GM21515 (cell line): ENCODE data around the gene COX6A2.
A peak's percentile ranks its signal among the peaks of the same experiment; 100 is the strongest.

Source experiments
- ATAC-seq: cut with Tn5 transposase; IDR thresholded peaks from one replicate; pipeline ENCODE4 v1.9.1; 2021; ENCODE audit not compliant: unreplicated experiment

COX6A2 gene

DNA sequence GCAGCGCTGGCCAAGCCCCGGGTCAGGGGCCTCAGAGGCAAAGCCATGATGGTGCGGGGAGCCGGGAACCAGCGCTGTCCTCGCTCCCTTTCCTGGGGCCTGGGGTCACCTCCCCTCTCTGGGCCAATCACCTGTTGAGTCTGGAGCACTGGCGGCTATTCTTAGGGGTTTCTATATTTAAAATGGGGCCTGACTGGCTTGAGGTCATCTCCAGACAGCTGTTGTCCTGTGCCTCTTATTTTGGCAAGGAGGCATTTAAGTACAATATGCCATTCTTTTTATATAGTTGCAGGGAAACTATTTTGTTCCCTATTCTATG is at the start of gene COX6A2:
TSS of gene COX6A2 (minus strand) at position 82 of the 319 bp plus-strand sequence. CDS start at position 47, 35 bp downstream.
- no peak for ATAC-seq

DNA sequence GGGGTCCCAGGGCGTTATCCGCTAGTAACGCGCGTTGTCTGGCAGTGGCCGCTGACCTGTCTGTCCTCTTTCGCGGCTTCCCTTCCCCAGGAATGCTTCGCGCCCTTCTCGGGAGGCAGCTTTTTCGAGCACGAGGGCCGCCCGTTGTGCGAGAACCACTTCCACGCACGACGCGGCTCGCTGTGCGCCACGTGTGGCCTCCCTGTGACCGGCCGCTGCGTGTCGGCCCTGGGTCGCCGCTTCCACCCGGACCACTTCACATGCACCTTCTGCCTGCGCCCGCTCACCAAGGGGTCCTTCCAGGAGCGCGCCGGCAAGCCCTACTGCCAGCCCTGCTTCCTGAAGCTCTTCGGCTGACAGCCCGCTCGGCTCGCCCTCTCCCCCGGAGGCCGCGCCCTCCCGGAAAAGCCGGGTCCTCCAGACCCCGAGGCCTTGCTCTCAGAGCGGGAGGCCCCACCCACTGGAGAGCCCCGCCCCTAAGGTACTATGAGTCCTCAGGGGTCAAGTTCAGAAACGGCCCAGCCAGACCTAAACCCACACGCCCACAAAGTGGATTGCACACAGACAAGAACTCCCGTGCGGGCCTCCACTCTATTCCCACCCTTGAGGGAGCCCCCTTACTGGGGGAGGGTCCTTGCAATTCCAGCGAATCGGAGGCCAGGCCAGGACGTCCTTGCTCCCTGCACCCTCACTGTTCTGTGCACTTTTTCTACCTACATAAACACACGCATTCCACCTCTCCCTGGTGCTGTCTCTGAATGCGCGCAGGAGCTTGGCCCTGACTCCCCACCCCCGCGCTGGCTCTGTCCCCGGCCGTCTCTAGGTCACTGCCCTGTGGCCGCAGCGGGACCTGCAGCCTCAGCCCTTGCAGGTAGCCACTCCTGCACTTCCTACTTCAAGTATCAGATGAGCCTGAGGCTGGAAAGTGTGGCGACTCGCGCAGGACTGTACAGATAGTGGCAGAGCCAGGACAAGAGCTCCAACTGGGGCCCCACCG is 49.4 kb upstream of the COX6A2 start:
- ATAC-seq, result no peak

DNA sequence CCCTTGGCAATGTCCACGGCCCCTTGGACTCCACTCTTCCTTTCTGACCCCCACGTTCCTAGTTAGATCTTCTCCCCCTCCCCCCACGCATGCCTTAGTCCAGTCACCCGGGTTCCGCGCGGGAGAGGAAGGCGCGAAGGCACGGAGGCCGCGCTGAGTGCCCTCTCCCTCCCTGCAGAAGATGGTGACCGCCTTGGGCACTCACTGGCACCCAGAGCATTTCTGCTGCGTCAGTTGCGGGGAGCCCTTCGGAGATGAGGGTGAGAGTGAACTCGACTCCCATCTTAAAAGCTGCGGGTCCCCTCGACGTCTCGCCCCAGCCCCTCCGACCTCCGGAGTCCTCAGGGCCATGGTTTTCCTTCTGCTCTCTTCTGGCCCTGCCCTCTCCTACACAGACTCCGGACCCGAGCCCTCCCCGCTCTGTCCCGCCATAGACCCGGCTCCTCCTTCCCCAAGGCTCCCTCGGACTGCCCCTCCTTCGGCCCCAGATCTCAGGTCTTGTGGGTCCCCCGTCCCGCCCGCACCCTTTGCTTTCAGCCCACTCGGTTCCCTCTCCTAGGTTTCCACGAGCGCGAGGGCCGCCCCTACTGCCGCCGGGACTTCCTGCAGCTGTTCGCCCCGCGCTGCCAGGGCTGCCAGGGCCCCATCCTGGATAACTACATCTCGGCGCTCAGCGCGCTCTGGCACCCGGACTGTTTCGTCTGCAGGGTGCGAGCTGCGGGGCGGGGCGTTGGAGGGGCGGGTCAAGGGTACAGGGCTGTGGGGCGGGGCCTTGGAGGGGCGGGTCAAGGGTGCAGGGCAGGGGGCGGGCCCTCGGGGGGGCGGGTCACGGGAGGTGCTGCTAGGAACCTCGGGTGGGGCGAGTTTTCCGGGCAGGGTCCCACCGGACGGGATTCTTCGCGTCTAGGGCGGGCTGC is 48.4 kb upstream of the COX6A2 start:
- ATAC-seq, result peak; percentile 52

DNA sequence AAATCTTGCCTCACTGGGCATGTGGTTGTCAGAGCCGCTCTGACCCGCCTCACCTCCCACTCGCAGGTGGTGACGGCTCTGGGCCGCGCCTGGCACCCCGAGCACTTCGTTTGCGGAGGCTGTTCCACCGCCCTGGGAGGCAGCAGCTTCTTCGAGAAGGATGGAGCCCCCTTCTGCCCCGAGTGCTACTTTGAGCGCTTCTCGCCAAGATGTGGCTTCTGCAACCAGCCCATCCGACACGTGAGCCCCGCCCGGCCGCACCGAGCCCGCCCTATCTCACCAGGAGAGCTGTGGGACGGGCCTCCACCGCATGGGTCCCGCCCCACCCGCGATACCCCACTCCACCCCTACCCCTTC is 47.8 kb upstream of the COX6A2 start:
- no peak for ATAC-seq

DNA sequence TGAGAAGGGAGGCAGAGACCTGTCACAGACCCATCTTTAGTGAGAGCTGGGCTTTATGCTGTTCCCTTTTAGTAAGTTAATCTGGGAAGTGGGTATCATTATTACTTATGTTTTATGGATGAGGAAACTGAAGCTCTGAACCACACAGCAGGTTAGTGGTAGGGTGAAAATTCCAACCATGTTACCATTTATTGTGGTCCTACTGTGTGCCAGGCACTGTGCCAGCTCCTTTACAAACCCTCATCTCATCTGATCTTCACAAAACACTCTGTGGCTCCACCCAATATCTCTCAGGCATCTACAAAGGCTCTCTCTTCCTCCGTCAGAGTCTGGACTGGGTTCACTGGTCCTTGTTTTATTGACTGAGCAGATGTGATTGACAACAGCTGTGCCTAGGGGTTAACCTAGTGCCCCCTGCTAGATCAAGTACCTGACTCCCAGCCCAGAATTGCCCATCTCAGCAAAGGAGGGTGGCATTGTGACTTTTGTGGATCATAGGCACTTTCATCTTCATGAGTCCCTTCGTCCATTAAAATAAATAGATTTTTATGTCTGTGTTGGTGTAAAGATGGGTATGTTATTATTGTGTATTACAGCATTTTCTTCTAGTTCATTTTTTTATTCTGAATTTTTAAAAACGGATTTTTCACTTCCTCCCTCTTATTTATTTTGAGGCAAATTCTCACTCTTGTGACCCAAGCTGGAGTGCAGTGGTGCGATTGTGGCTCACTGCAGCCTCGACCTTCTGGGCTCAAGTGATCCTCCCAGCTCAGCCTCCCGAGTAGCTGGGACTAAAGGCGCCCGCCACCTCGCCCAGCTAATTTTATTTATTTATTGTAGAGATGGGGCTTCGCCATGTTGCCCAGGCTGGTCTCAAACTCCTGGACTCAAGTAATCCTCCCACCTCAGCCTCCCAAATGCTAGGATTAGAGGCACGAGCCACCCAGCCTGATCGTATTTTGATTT is 46.9 kb upstream of the COX6A2 start:
- ATAC-seq, result no peak

DNA sequence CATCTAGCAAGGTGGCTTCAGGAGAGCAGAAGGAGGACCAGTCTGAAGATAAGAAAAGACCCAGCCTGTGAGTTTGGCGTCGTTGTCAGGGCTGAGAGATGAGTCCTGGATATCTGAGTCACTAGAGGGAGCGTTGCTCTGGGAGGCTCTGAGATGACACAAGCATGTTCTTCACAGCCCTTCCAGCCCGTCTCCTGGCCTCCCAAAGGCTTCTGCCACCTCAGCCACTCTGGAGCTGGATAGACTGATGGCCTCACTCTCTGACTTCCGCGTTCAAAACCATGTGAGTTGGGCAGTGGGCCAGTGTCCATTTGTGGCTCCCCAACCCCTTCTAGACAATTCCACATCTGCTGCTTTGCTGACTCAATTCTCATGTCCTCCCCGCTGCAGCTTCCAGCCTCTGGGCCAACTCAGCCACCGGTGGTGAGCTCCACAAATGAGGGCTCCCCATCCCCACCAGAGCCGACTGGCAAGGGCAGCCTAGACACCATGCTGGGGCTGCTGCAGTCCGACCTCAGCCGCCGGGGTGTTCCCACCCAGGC is 46.1 kb upstream of the COX6A2 start:
- ATAC-seq, result no peak

DNA sequence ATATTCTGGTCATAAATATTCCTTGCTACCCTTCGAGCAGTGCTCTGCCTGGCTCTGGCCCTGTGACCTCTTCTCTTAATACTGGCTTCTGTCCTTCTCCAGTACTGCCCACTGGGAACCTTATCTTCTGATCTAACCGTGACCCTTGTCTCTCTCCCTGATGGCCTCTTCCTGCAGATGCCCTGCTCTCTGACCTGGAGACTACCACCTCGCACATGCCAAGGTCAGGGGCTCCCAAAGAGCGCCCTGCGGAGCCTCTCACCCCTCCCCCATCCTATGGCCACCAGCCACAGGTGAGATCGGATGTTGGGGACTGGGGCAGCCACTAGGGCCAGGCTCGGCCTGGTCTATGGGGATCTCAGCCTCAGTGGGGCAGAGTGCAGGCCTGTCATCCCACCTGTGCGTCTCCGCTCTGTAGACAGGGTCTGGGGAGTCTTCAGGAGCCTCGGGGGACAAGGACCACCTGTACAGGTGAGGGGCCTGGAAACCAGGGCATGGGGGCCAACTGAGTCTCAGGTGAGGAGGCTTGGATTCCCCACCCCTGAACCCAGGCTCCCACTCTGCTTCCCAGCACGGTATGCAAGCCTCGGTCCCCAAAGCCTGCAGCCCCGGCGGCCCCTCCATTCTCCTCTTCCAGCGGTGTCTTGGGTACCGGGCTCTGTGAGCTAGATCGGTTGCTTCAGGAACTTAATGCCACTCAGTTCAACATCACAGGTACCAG is 45.3 kb upstream of the COX6A2 start:
- no peak for ATAC-seq

DNA sequence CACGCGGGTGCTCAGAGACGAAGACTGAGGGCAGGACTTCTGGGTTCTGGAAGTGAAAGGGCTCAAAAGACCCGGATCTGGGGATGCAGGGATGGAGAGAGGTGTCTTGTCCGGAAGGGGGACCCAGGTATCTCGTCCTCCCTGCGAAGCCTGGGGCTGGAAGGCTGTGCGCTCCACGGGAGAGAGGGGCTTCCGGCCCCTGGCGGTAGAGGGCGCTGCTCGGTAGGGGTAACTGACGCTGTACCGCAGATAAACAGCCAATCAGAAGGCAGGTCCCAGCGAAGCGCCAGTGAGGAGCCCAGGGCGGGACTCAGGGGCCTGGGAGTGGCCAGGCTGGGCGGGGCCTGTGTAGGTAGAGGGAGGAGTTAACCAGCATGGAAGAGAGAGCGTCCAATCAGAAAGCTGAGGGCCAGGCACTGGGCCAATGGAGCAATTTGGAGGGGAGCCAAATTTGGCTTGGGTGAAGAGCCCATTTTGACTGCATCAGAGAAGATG is 44.6 kb upstream of the COX6A2 start:
- ATAC-seq, result no peak

DNA sequence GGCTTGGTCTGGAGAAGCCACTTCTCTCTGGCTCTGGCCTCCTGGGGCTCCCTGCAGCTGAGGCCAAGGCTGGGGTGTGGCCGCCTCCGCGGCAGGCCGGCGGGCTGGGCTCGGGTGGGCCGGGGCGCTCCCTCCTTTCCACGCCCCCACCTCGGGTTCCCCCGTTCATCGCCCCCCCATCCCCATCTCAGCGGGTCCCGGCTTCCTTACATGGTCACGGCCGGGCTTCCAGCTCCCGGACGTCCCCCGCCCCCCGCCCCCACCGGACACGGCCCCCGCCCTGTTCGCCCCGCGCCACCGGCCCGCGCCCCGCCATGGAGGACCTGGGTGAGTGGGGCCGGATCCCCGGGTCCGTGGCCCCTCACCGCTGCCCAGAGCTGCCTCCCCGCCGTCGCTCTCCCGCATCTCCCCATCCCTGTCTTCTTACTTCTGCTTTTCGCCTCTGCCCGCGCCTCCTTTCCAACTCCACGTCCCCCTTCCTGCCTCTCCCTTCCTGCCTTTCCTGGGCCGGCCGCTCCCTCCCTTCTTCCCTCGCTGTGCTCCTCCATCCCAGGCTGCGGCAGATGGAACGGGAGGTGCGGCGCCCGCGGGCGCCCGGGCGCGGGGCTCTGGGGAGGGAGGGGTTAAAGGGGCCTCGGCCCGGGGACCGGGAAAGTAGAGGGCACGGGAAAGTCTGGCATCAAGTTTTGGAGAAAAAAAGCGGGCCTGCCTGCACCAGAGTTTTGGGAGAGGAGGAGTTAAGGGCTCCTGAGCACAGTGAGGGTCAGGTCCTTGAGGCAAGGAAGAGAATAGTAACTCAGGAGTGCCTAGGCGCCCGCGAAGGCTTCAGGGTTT is 43.9 kb upstream of the COX6A2 start, which contains the start of gene TGFB1I1:
TSS of gene TGFB1I1 (plus strand) at position 278 of the 834 bp plus-strand sequence. CDS start at position 315, 37 bp downstream.
- ATAC-seq, result no peak

DNA sequence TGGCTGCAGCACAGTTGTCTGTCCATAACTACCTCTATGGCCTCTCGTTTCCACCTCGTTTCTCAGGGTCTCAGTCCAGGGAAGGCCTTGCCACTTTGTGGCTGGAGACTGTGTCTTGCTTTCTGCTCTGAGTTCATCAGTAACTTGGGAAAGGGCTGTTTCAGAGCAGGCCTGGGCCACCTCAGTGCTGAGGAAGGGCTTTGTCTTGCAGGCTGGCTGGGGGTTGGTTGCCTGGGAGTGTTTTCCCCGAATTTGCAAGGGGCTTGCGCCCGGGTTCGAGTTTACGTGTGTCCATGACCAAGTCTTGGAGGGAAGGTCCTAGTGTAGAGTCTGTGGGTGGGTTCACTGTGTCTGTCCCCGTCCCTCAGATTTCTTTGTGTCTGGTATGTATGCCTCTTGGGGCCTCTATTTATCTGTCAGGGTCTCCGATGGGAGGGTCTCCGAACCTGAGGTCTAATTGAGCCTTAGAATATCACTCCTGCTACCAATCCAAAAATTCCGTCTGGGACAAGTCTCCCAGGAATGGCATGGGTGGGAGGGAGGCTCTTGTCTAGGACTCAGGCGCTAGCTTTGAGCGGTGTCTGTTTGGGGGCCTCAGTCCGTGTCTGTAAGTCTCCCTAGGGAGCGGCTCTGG is 43.2 kb upstream of the COX6A2 start:
- ATAC-seq, result no peak

DNA sequence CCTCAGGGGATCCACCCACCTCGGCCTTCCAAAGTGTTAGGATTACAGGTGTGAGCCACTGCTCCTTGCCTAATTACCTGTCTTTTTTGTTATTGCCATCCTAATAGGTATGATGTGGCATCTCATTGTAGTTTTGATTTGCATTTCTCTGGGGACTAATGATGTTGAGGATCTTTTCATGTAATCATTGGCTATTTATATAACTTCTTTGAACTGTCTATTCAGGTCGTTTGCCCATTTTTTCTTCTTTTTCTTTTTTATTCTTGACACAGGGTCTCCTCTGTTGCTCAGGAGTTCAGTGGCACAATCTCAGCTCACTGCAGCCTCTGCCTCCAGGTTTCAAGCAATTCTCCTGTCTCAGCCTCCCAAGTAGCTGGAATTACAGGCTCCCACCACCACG is 42.5 kb upstream of the COX6A2 start:
- ATAC-seq, result no peak

DNA sequence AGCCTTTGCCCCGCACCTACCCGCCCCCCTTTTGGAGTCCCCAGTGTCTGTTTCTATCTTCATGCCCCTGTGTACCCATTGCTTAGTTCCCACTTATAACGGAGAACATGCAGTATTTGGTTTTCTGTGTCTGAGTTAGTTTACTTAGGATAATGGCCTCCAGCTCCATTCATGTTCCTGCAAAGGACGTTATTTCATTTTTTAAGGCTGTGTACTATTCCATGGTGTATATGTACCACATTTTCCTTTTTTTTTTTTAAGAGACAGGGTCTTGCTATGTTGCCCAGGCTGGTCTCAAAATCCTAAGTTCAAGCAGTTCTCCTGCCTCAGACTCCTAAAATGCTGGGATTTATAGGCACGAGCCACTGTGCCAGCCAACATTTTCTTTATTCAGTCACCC is 39.7 kb upstream of the COX6A2 start:
- no peak for ATAC-seq

DNA sequence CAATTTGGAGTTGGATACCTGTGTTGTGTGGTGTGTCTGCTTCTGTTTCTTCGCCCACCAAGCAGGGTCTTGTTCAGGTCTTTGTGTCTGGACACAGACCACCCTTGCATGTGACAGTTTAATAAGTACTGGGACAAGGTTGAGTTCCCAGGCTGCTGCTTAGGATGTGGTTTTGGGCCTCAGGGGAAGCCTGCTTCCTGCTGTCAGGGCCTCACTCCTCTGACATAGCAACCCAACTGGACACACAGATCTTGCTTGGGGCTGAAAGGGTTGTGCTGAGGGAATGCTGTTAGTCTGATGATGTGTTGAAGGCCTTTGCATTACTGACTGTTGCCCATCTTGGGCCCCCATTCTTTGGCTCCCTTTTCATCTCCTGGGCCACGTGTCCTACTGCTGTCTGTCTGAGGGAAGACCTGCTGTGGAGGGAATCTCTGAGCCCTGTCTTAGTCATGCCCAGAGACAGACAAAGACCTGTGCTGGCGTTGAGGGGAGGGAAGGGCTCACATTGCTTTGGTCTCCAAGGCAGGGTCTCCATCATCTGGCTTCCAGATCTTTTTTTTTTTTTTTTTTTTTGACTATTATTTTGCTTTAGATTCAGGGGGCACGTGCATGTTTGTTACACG is 39.1 kb upstream of the COX6A2 start:
- no peak for ATAC-seq

DNA sequence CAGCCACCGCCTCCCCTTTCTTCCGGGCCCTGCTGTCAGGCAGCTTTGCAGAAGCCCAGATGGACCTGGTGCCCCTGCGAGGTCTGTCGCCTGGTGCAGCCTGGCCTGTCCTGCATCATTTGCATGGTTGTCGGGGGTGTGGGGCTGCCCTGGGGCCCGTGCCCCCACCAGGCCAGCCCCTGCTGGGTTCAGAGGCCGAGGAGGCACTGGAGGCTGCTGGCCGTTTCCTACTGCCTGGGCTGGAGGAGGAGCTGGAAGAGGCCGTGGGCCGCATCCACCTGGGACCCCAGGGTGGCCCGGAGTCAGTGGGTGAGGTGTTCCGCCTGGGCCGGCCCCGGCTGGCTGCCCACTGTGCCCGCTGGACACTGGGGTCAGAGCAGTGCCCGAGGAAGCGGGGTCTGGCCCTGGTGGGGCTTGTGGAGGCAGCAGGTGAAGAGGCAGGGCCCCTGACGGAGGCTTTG is 38.3 kb upstream of the COX6A2 start:
- no peak for ATAC-seq

DNA sequence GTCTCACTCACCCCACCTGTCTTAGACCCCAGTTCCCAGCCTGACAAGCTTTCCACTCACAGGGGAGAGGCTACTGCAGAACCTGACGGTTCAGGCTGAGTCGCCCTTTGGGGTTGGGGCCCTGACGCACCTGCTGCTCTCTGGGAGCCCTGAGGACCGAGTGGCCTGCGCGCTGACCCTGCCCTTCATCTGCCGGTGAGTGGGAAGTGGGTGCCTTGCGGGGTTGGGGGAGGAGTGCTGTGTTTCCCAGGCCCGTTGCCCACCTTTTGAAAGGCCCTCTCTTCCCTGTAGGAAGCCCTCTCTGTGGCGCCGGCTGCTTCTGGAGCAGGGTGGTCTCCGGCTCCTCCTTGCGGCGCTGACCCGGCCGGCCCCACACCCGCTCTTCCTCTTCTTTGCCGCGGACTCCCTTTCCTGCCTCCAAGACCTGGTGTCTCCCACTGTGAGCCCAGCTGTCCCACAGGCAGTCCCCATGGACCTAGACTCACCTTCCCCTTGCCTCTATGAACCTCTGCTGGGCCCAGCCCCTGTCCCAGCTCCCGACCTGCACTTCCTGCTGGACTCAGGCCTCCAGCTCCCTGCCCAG is 37.7 kb upstream of the COX6A2 start:
- no peak for ATAC-seq

DNA sequence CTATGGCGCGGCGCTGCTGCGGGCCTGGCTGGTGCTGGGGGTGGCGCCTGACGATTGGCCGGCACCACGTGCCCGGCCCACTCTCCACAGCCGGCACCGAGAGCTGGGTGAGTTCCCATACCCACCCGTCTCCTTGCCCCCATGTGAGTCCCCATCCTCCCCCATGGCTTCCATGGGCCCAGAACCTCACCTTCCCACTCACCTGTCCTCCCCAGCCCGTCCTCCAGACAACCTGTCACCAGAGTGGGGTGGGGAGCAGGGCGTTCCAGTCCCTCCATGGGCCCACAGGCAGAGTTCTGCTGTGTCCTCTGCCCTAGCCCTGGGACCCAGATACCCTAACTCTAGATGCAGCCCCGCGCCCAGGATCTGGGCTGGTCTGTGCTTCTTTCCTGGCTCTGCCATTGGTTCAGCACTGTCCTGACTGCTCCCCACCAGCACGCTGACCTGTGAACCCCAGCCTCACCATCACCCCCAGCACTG is 36.7 kb upstream of the COX6A2 start:
- no peak for ATAC-seq

DNA sequence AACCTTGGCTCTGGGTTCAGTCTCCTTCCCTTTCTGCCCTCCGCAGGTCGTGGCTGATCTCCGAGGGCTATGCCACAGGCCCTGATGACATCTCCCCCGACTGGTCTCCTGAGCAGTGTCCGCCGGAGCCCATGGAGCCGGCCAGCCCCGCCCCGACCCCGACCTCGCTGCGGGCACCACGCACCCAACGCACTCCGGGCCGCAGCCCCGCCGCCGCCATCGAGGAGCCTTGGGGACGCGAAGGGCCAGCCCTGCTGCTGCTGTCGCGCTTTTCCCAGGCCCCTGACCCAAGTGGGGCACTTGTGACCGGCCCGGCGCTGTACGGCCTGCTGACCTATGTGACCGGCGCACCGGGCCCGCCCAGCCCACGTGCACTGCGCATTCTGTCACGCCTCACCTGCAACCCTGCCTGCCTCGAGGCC is 36.2 kb upstream of the COX6A2 start:
- no peak for ATAC-seq
